Measurements from ENCODE around the gene MDH1.
"Not testable (repeated sequence)": the region's sequence is repeated elsewhere in the genome, so short reads cannot be mapped to it uniquely, and the experiment has no call there.

MDH1 gene

DNA sequence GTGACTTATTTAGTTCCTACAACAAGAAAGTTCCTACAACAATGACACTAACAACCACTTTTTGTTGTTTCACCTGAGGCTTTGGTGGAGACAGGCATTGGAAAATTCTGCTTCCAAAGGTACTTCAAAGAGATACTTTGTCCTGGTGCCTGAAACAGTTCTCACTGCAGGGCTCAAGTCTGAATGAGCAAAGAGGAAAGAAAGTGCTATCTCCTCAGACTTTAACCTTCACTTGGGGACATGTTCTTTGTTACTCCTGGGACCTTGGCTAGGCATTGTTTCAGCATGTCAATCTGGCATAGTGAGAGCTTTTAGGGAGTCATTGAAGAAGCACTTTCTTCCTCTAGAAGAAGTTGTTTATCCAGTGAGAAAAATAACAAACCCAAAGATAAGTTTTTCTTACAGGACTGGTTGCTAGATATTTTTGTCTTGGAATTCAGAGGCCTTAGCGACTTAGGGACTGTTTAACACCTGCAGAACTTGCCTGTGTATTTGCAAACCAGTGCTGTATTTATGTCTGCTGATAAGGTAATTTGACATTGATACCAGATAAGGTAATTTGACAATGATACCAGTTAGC is 12.2 kb downstream of the MDH1 start:
- DNase-seq (ENCODE audit: low read depth), result no peak
- in situ Hi-C loops (cut with HindIII; ENCODE audit: low sequenced_read_pairs), result no loop called here
- TF ChIP-seq, protein P1, sequence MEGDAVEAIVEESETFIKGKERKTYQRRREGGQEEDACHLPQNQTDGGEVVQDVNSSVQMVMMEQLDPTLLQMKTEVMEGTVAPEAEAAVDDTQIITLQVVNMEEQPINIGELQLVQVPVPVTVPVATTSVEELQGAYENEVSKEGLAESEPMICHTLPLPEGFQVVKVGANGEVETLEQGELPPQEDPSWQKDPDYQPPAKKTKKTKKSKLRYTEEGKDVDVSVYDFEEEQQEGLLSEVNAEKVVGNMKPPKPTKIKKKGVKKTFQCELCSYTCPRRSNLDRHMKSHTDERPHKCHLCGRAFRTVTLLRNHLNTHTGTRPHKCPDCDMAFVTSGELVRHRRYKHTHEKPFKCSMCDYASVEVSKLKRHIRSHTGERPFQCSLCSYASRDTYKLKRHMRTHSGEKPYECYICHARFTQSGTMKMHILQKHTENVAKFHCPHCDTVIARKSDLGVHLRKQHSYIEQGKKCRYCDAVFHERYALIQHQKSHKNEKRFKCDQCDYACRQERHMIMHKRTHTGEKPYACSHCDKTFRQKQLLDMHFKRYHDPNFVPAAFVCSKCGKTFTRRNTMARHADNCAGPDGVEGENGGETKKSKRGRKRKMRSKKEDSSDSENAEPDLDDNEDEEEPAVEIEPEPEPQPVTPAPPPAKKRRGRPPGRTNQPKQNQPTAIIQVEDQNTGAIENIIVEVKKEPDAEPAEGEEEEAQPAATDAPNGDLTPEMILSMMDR (IDR thresholded peaks at IDR 0.05; ENCODE audit: low read depth, low read length, missing control alignments), result no peak
- H3K4me3 ChIP-seq (ENCODE audit: low read depth, low read length), result no peak overlapping the region

DNA sequence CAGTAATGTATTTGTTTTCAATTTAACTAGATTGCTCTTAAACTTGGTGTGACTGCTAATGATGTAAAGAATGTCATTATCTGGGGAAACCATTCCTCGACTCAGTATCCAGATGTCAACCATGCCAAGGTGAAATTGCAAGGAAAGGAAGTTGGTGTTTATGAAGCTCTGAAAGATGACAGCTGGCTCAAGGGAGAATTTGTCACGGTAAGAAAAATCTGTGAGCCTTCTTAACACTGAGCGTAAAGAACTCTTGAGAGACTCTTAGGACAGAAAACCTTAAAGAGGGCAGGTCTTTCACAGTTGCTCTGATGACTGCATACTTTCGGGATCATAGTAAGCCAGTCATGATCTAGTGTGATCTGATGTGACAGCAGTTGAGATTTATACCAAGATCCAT is 15.9 kb downstream of the MDH1 start:
- TF ChIP-seq, protein P1 (IDR thresholded peaks at IDR 0.05; ENCODE audit: low read depth, low read length, missing control alignments), result no peak
- no peak for DNase-seq (ENCODE audit: low read depth)
- in situ Hi-C loops (cut with HindIII; ENCODE audit: low sequenced_read_pairs), result no loop called here
- no peak overlapping the region for H3K4me3 ChIP-seq (ENCODE audit: low read depth, low read length)

DNA sequence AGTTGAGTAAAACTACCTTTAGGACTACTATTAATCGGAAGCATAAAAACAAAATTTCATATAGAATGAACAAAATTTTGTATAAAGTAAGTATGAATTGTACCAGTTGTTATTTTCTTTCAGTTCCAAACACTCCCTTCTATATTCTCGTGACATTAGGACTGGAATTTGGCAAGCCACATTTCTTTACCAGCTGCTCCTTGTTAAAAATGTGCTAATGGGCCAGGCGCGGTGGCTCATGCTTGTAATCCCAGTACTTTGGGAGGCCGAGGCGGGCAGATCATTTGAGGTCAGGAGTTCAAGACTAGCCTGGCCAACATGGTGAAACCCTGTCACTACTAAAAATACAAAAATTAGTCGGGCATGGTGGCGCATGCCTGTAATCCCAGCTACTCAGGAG is 20.1 kb downstream of the MDH1 start:
- in situ Hi-C loops (cut with HindIII; ENCODE audit: low sequenced_read_pairs); DNase-seq (ENCODE audit: low read depth); H3K4me3 ChIP-seq (ENCODE audit: low read depth, low read length): not testable (repeated sequence)

DNA sequence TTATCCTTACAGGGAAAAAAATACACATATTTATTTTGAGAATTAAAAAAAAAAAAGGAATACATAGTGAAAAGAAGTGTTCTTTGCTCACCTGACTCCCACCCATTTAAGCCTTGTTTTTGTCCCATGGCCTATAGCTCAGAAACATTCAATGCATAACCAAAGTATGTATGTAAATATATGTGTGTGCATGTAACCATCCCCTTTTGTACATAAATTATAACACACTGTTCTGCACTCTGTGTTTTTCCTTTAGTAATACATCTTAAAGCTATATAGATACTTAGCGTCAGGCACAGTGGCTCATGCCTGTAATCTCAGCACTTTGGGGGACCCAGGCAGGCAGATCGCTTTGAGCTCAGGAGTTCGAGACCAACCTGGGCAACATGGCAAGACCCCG is 21.8 kb downstream of the MDH1 start:
- no peak for DNase-seq (ENCODE audit: low read depth)
- in situ Hi-C loops (cut with HindIII; ENCODE audit: low sequenced_read_pairs), result no loop called here
- TF ChIP-seq, protein P1 (IDR thresholded peaks at IDR 0.05; ENCODE audit: low read depth, low read length, missing control alignments), result no peak
- H3K4me3 ChIP-seq (ENCODE audit: low read depth, low read length), result no peak overlapping the region

DNA sequence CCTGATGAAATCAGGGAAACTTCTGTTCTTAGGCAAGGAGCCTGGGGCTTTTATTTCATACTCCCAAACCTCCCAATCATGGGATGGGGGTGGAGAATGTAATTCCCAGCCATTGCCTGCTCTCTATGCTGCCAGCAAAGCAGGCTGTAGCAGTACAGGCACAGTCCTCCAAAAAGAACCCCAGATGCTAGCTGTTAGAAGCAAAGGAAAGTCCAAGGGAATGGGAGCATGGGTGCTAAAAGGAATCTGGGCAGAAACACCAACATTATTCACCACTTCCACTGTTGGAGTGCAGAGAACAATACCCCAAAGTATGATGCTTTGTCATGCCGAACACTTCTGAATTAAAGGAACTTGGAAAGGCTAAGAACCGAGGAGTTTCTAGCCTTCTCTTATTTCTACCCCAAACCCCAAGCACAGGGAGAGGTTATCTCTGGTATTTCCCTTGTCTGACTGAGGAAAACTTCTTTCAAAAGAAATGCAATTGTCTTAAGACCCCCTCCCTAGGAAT is 24.7 kb downstream of the MDH1 start:
- TF ChIP-seq, protein P1 (IDR thresholded peaks at IDR 0.05; ENCODE audit: low read depth, low read length, missing control alignments), result no peak
- in situ Hi-C loops (cut with HindIII; ENCODE audit: low sequenced_read_pairs), result no loop called here
- H3K4me3 ChIP-seq (ENCODE audit: low read depth, low read length), result no peak overlapping the region
- no peak for DNase-seq (ENCODE audit: low read depth)

DNA sequence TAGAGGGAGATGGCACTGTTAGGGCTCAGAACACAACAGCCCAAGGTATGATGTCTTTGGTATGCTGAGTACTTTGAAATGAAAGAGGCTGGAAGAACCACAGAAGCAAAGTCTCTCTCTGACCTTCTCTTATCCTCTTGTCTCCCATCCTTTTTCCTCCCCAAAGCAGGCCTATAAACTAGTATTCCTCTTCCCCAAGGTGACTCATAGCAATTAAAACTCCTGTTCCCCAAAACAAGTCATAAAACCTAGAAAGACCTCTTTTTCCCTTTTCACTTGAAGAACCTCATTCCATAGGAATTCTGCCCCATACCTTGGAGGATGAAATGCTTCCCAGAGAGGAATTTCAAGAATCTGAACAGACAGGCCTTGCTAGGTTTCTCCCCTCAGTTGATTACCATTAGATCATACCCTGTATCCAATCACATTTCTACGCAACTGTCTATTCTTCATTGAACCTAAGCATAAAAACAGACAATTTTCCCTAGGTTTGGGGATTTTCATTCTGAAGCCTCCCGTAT is 25.7 kb downstream of the MDH1 start:
- no peak overlapping the region for H3K4me3 ChIP-seq (ENCODE audit: low read depth, low read length)
- TF ChIP-seq, protein P1 (IDR thresholded peaks at IDR 0.05; ENCODE audit: low read depth, low read length, missing control alignments), result no peak
- DNase-seq (ENCODE audit: low read depth), result no peak
- in situ Hi-C loops (cut with HindIII; ENCODE audit: low sequenced_read_pairs), result no loop called here

Data from astrocyte of the cerebellum (primary cell).